GM23248 (cell line): ENCODE data around the gene GNL1. TPM values are rescaled to one million over a fixed set of nuclear protein-coding genes. Genes with fewer than 3 reads are reported as not detected.

ENCODE experiments used
- DNase-seq: peaks from one replicate; pipeline ENCODE4 v3.0.0-alpha.2; 2015
- H2AFZ ChIP-seq: fragments of 200-600 bp; sonication (generic); 2 replicates; pipeline ENCODE4 v1.6.1; 2016; ENCODE audit warnings: antibody characterized with exemption
- H3F3A ChIP-seq: fragments of 200-600 bp; sonication (generic); 2 replicates; pipeline ENCODE4 v1.6.1; 2016; ENCODE audit warnings: mild to moderate bottlenecking, antibody characterized with exemption, mixed run types; ENCODE audit not compliant: insufficient read depth
- H3K27ac ChIP-seq: fragments of 200-600 bp; sonication (generic); 2 replicates; pipeline ENCODE4 v1.5.1; 2016; ENCODE audit warnings: mild to moderate bottlenecking
- H3K27me3 ChIP-seq: fragments of 200-600 bp; sonication (generic); replicated peaks from 2 replicates; pipeline ENCODE4 v1.6.1; 2016; ENCODE audit warnings: mild to moderate bottlenecking; ENCODE audit not compliant: insufficient read depth
- H3K36me3 ChIP-seq: fragments of 200-600 bp; sonication (generic); 2 replicates; pipeline ENCODE4 v1.6.1; 2016; ENCODE audit warnings: low read depth, mild to moderate bottlenecking
- H3K4me1 ChIP-seq: fragments of 200-600 bp; sonication (generic); 2 replicates; pipeline ENCODE4 v1.6.1; 2016; ENCODE audit warnings: mild to moderate bottlenecking; ENCODE audit not compliant: insufficient read depth
- H3K4me2 ChIP-seq: fragments of 200-600 bp; sonication (generic); one replicate; pipeline ENCODE4 v1.6.1; 2016; ENCODE audit warnings: mild to moderate bottlenecking; ENCODE audit not compliant: unreplicated experiment
- H3K4me3 ChIP-seq: fragments of 200-600 bp; sonication (generic); 2 replicates; pipeline ENCODE4 v1.5.1; 2016; ENCODE audit warnings: mild to moderate bottlenecking
- H3K79me2 ChIP-seq: fragments of 200-600 bp; sonication (generic); 2 replicates; pipeline ENCODE4 v1.6.1; 2016; ENCODE audit warnings: mild to moderate bottlenecking; ENCODE audit not compliant: insufficient read depth
- H3K9ac ChIP-seq: fragments of 200-600 bp; sonication (generic); 2 replicates; pipeline ENCODE4 v1.6.1; 2016; ENCODE audit warnings: mild to moderate bottlenecking
- H3K9me2 ChIP-seq: fragments of 200-600 bp; sonication (generic); 2 replicates; pipeline ENCODE4 v1.6.1; 2016; ENCODE audit warnings: mixed run types, mild to moderate bottlenecking, moderate library complexity; ENCODE audit not compliant: insufficient read depth
- H3K9me3 ChIP-seq: fragments of 200-600 bp; sonication (generic); one replicate; pipeline ENCODE4 v1.6.1; 2017; ENCODE audit warnings: low read depth
- H4K20me1 ChIP-seq: fragments of 200-600 bp; sonication (generic); 2 replicates; pipeline ENCODE4 v1.6.0; 2016; ENCODE audit not compliant: insufficient read depth
- EZH2 ChIP-seq: fragments of 200-600 bp; sonication (generic); IDR thresholded peaks from 2 replicates; pipeline ENCODE4 v1.6.1; 2018; ENCODE audit warnings: antibody characterized with exemption, mild to moderate bottlenecking; ENCODE audit not compliant: insufficient read depth, poor library complexity, severe bottlenecking
- EZH2phosphoT487 ChIP-seq: fragments of 200-600 bp; sonication (generic); IDR thresholded peaks from 2 replicates; pipeline ENCODE4 v1.6.1; 2018; ENCODE audit warnings: antibody characterized with exemption, moderate library complexity, mild to moderate bottlenecking, low read depth; ENCODE audit not compliant: insufficient read depth
- WGBS, 2 experiments: methylation state at CpG; one replicate each; pipeline ENCODE4 v1.1.6; 2015 to 2017; ENCODE audit warnings: low lambda C conversion rate in 2 of 2, low coverage in 1 of 2; ENCODE audit errors: missing lambda C conversion rate in 2 of 2; 5-methylcytosine and 5-hydroxymethylcytosine counted together
- in situ Hi-C: fragments of 300-500 bp; cut with MboI; formaldehyde crosslinking; loops from 2 replicates; pipeline ENCODE4 v1.15.0; 2020
- polyA plus RNA-seq: library from polyadenylated mRNA; unstranded; fragments of >200 nt; fragmentation: Nextera tagmentation; extraction: Ambion mirVana; gene quantifications from 2 replicates; pipeline ENCODE4 v1.2.1, GENCODE V29; 2016
- total RNA-seq: library from RNA; depleted of rRNA; stranded (reverse); fragments of >200 nt; shearing (Covaris generic); gene quantifications from 2 replicates; pipeline ENCODE4 v1.2.3, GENCODE V29; 2014

The GNL1 gene
- total and polyA plus RNA-seq, 2 experiments from 2014 or later = 64.8 to 72.1 TPM

GRCh38 chr6:30554404-30554803 lies 1.9 kb downstream of the GNL1 start:
- H3K9me3 ChIP-seq = no peaks in the 10 kb centered on the region
- peaks cover 56% of the 10 kb centered on the region for H3K79me2 ChIP-seq
- H4K20me1 ChIP-seq = no peaks in the 10 kb centered on the region
- H3K4me1 ChIP-seq = peaks cover 8% of the 10 kb centered on the region; the same call in 1 of the 2 replicates
- no peaks in the 10 kb centered on the region for H3K9me2 ChIP-seq
- no peaks in the 10 kb centered on the region for H3K27me3 ChIP-seq
- DNase-seq = no peak
- 0 out of 2 replicates have a peak, but pooled peaks cover 6% of the 10 kb centered on the region for H3F3A ChIP-seq
- WGBS, 2 experiments = 93 to 95% methylated on average over 4 of the region's 4 CpGs
- H3K4me3 ChIP-seq = peak overlapping the region; percentile 95
- no peak overlapping the region for H2AFZ ChIP-seq
- H3K9ac ChIP-seq = peak overlapping the region; percentile 96
- H3K36me3 ChIP-seq = peaks cover 8% of the 10 kb centered on the region; the same call in 1 of the 2 replicates
- no peak for TF ChIP-seq EZH2
- no peak for TF ChIP-seq EZH2phosphoT487
- in situ Hi-C loops = no loop called here
- H3K27ac ChIP-seq = no peak overlapping the region
- H3K4me2 ChIP-seq = peak overlapping the region; percentile 97

GRCh38 chr6:30548375-30548774 lies 7.9 kb downstream of the GNL1 start:
- Histone ChIP-seq H3K4me2 (no peak overlapping the region), H3K9ac (no peak overlapping the region), H3K27ac (no peak overlapping the region), H2AFZ (no peak overlapping the region), H3K4me1 (peaks cover 3% of the 10 kb centered on the region), H3K36me3 (peaks cover 6% of the 10 kb centered on the region; the same call in 1 of the 2 replicates), H3K9me3 (no peaks in the 10 kb centered on the region), H3K79me2 (0 out of 2 replicates have a peak, but pooled peaks cover 5% of the 10 kb centered on the region), H3K27me3 (no peaks in the 10 kb centered on the region), H4K20me1 (no peaks in the 10 kb centered on the region), H3K4me3 (no peak overlapping the region), H3F3A (peaks cover 20% of the 10 kb centered on the region), H3K9me2 (no peaks in the 10 kb centered on the region)
- in situ Hi-C loops = no loop called here
- 21% methylated on average over 2 of the region's 2 CpGs for WGBS, 2 experiments
- DNase-seq = peak; percentile 66
- TF ChIP-seq EZH2phosphoT487 (no peak), EZH2 (no peak)

GRCh38 chr6:30547454-30547853 lies 8.8 kb downstream of the GNL1 start:
- Histone ChIP-seq H3K9me2 (no peaks in the 10 kb centered on the region), H3K79me2 (0 out of 2 replicates have a peak, but pooled peaks cover 4% of the 10 kb centered on the region), H3K4me3 (no peak overlapping the region), H2AFZ (no peak overlapping the region), H3K4me2 (no peak overlapping the region), H3K27me3 (no peaks in the 10 kb centered on the region), H3F3A (peaks cover 26% of the 10 kb centered on the region), H4K20me1 (no peaks in the 10 kb centered on the region), H3K27ac (no peak overlapping the region), H3K9me3 (no peaks in the 10 kb centered on the region), H3K36me3 (no peaks in the 10 kb centered on the region; the same call in 1 of the 2 replicates), H3K4me1 (peaks cover 3% of the 10 kb centered on the region), H3K9ac (no peak overlapping the region)
- in situ Hi-C loops = no loop called here
- 90 to 94% methylated on average over 6 of the region's 6 CpGs for WGBS, 2 experiments
- no peak for DNase-seq
- TF ChIP-seq EZH2phosphoT487 (no peak), EZH2 (no peak)

GRCh38 chr6:30544666-30545272 lies 11.5 kb downstream of the GNL1 start:
- Histone ChIP-seq H3K9me3 (no peaks in the 10 kb centered on the region), H3K27ac (no peak overlapping the region), H4K20me1 (no peaks in the 10 kb centered on the region), H3F3A (peaks cover 20% of the 10 kb centered on the region), H3K4me1 (peaks cover 3% of the 10 kb centered on the region), H3K9ac (no peak overlapping the region), H3K79me2 (no peaks in the 10 kb centered on the region), H3K4me3 (no peak overlapping the region), H3K36me3 (no peaks in the 10 kb centered on the region; the same call in 1 of the 2 replicates), H2AFZ (no peak overlapping the region), H3K9me2 (no peaks in the 10 kb centered on the region), H3K4me2 (no peak overlapping the region), H3K27me3 (no peaks in the 10 kb centered on the region)
- DNase-seq = peak; percentile 88
- TF ChIP-seq EZH2 (no peak), EZH2phosphoT487 (no peak)
- WGBS, 2 experiments = 24 to 25% methylated on average over 6 of the region's 6 CpGs
- in situ Hi-C loops = no loop called here
